Measurements from ENCODE around the gene GIMAP2. TPM values are rescaled to one million over a fixed set of nuclear protein-coding genes. Genes with fewer than 3 reads are reported as not detected.

GIMAP2 gene
- total RNA-seq, 1 donor from 2014 or later = 0.54 TPM

DNA sequence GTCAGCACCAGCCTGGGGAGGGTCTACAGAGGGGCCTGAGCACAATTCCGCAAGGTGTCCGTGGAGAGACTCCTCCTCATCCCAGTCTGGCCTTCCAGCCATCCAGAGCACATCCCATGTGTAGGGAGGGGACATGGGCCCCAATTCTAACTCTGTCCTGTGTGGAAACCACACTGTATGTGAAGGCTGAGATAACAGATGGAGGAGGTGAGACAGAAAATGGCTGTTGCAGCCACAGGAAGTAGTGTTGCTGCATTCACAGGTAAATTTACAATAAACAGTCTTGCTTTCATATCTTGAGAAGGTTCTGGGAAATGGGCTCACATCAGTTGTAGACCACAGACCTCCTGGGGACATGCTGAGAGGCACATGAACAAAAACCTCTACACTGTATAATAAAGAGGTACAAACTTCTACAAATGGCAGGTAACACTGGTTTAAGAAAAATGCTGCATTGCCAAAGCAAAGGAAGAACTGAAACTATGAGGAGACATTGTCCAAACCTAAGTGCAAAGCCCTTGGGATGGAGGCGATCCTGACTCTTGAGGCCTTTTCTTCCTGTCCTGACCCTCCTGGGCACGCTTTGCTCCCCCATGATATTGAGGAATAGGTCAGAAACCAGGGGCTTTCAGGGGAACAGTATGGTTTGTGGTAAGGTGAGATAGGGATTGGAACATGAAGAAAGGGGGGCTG, 21.6 kb upstream of the GIMAP2 start:
- no peak for DNase-seq (ENCODE audit: low read depth)
- TF ChIP-seq, protein P1, sequence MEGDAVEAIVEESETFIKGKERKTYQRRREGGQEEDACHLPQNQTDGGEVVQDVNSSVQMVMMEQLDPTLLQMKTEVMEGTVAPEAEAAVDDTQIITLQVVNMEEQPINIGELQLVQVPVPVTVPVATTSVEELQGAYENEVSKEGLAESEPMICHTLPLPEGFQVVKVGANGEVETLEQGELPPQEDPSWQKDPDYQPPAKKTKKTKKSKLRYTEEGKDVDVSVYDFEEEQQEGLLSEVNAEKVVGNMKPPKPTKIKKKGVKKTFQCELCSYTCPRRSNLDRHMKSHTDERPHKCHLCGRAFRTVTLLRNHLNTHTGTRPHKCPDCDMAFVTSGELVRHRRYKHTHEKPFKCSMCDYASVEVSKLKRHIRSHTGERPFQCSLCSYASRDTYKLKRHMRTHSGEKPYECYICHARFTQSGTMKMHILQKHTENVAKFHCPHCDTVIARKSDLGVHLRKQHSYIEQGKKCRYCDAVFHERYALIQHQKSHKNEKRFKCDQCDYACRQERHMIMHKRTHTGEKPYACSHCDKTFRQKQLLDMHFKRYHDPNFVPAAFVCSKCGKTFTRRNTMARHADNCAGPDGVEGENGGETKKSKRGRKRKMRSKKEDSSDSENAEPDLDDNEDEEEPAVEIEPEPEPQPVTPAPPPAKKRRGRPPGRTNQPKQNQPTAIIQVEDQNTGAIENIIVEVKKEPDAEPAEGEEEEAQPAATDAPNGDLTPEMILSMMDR (IDR thresholded peaks at IDR 0.05; ENCODE audit: insufficient read depth, low read length, poor library complexity, severe bottlenecking) = no peak

DNA sequence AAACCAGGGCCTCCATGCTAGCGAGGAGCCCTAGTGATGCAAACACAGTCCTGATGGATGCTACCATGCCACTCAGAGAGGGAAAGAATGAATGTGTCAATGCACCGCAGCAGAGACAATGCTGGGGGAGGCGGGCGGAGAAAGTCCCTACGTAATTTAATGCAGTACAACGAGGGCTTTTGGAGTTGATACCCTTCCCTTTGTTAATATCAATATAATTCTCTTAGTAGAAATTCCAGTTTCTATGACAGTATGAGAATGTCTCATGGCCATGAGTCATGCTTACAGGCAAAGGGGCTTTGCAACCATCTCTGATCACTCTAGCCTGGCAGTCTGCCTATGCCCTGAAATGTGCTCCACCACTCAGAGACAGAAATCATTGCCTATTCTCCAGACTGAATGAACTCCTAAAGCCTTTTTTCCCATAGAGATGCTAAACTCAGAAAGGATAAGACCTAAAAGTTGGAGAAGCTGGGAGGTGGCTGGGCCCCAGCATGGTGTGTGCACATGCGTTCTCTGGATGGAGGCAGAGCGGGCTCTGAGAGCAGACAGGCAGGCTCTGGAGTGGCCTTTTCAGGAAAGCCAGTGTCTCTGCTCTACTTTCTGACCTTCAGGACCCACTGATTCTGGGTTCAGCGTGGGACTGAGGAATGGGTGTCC, 20.3 kb upstream of the GIMAP2 start:
- DNase-seq (ENCODE audit: low read depth) = no peak
- no peaks in the 10 kb centered on the region for H3K27me3 ChIP-seq (ENCODE audit: control insufficient read depth, insufficient read depth, low read length)
- TF ChIP-seq, protein P1 (IDR thresholded peaks at IDR 0.05; ENCODE audit: insufficient read depth, low read length, poor library complexity, severe bottlenecking) = no peak

More for the DNA sequence above, 21.6 kb upstream of the GIMAP2 start:
- H3K27me3 ChIP-seq (ENCODE audit: control insufficient read depth, insufficient read depth, low read length) = no peaks in the 10 kb centered on the region
- H3K4me3 ChIP-seq (ENCODE audit: low read depth, low read length) = no peak overlapping the region
- no peaks in the 10 kb centered on the region for H3K36me3 ChIP-seq (ENCODE audit: control insufficient read depth, insufficient read depth, low read length)

DNA sequence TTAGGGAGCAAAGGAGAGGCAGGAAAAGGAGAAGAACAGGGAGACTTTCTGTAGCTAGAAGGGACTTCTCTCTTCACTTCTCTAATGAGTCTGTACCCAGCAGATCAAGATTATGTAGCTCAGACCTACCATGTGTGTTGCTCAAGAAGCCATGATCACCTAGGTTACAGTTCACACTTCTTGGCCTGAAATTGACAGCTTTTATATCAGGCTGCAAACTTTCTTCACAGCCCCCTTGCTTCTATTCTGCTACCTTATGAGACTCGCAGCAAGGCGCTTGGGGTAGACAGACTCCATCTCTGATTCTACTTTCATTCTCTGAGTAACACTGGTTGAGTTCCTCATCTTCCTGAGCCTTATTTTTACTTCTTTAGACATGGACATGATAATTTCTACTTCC, 19.6 kb upstream of the GIMAP2 start:
- Histone ChIP-seq H3K36me3 (ENCODE audit: control insufficient read depth, insufficient read depth, low read length) (no peaks in the 10 kb centered on the region), H3K27me3 (ENCODE audit: control insufficient read depth, insufficient read depth, low read length) (no peaks in the 10 kb centered on the region), H3K4me3 (ENCODE audit: low read depth, low read length) (no peak overlapping the region)
- TF ChIP-seq, protein P1 (IDR thresholded peaks at IDR 0.05; ENCODE audit: insufficient read depth, low read length, poor library complexity, severe bottlenecking) = no peak
- no peak for DNase-seq (ENCODE audit: low read depth)

More for the DNA sequence above, 20.3 kb upstream of the GIMAP2 start:
- H3K4me3 ChIP-seq (ENCODE audit: low read depth, low read length) = no peak overlapping the region
- no peaks in the 10 kb centered on the region for H3K36me3 ChIP-seq (ENCODE audit: control insufficient read depth, insufficient read depth, low read length)

DNA sequence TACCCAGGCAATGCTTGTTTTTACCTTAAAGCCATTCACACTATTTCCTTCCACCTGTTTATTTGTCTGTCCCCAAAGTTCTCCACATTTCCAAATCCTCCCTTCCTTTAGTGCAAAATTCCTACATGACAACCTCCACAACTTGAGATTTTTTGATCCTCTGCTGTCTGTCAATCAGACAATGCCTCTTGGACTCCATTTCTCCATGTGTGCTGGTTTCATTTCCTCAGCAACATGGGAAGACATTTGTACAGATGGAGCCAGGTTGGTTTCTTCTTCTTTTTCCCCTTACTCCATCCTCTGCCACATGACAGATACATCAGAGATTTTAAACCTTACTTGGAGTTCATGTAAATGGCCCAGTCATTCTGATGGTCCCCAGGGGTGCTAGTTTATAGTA, 19.1 kb upstream of the GIMAP2 start:
- Histone ChIP-seq H3K27me3 (ENCODE audit: control insufficient read depth, insufficient read depth, low read length) (no peaks in the 10 kb centered on the region), H3K36me3 (ENCODE audit: control insufficient read depth, insufficient read depth, low read length) (no peaks in the 10 kb centered on the region), H3K4me3 (ENCODE audit: low read depth, low read length) (no peak overlapping the region)
- no peak for DNase-seq (ENCODE audit: low read depth)
- TF ChIP-seq, protein P1 (IDR thresholded peaks at IDR 0.05; ENCODE audit: insufficient read depth, low read length, poor library complexity, severe bottlenecking) = no peak

DNA sequence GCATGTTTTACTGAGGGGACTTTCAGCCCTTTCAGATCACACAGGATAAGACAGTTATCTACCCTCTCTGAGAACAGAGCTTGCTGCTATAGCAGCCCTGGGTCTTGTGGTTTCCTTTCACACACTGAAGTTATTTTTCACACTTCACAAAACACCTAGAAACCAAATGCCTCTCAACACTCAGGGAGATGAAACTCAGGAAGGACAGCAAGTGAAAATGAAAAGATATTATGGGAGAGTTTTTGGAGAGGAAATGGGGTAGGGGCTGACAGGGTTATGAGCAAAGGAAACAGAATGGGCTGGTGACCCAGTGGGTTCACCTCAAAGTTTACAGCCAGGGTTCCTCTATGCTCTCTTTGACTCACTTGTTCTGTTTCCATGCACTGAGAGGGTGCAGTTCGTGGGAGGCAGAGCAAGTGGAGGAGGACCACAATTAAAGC, 17.0 kb upstream of the GIMAP2 start:
- no peaks in the 10 kb centered on the region for H3K27me3 ChIP-seq (ENCODE audit: control insufficient read depth, insufficient read depth, low read length)
- TF ChIP-seq, protein P1 (IDR thresholded peaks at IDR 0.05; ENCODE audit: insufficient read depth, low read length, poor library complexity, severe bottlenecking) = no peak
- DNase-seq (ENCODE audit: low read depth) = no peak
- no peaks in the 10 kb centered on the region for H3K36me3 ChIP-seq (ENCODE audit: control insufficient read depth, insufficient read depth, low read length)
- H3K4me3 ChIP-seq (ENCODE audit: low read depth, low read length) = no peak overlapping the region
